ENCODE results near the gene NR4A3.

DNA sequence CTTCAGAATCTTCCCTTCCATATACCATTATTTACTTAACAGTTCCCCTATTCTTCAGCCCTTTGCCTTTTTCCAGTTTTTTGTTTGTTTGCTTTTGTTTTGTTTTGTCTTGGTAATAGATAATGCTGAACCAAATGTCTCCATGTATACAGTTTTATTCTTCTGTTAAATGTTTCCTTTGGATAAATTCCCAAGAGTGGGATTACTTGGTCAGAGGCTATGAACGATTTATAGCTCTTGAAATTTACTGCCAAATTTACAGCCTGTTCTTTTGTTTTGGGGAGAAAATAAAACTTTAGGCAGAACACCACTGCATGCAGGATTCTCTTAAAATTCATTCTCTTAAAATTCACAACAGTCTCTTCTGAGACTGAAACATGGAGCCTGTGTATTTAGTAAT lies 38.6 kb downstream of the NR4A3 start:
- TF ChIP-seq, protein P1, sequence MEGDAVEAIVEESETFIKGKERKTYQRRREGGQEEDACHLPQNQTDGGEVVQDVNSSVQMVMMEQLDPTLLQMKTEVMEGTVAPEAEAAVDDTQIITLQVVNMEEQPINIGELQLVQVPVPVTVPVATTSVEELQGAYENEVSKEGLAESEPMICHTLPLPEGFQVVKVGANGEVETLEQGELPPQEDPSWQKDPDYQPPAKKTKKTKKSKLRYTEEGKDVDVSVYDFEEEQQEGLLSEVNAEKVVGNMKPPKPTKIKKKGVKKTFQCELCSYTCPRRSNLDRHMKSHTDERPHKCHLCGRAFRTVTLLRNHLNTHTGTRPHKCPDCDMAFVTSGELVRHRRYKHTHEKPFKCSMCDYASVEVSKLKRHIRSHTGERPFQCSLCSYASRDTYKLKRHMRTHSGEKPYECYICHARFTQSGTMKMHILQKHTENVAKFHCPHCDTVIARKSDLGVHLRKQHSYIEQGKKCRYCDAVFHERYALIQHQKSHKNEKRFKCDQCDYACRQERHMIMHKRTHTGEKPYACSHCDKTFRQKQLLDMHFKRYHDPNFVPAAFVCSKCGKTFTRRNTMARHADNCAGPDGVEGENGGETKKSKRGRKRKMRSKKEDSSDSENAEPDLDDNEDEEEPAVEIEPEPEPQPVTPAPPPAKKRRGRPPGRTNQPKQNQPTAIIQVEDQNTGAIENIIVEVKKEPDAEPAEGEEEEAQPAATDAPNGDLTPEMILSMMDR (IDR thresholded peaks at IDR 0.05; ENCODE audit: low read length), result no peak
- TF ChIP-seq EZH2phosphoT487 (IDR thresholded peaks at IDR 0.05; ENCODE audit: low read length), result no peak
